ENCODE measurements around the gene TCFL5.

Gene TCFL5

DNA sequence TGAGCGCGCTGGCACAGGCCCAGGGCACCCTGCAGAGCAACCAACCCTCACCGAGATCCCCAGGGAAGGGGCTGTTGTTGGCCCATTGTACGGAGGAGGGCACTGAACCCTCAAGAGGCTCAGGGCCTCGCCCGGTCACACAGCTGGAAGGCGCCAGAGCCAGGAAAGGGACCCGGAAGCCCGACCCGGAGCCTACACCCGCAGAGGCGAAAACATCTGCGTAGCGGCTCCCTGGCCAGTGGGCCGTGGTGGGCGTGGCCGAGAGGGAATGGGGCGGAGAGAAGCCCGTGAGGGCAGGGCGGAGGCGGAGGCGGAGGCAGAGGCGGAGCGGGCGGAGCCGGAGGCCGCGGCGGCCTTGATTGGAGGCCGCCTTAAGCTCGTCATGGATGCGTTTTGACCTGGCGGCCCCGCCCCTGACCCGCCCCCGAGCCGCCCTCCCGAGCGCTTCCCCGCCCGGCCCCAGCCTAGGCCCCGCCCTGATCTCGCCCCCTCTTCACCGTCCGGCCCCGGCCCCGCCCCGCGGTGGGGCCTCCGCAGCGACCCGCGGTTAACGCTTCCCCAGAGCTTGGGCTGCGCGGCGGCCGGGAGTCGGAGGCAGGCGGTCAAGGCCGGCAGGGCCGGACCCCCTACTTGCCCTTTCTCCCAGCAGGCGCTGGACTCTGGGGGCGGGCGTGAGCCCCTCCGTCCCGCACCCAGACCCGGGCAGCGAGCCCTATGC, 67.5 kb downstream of the TCFL5 start:
- DNase-seq: peak; percentile 98

GRCh38 chr20:62793757-62794006, 67.9 kb downstream of the TCFL5 start:
- no peak for DNase-seq

DNA sequence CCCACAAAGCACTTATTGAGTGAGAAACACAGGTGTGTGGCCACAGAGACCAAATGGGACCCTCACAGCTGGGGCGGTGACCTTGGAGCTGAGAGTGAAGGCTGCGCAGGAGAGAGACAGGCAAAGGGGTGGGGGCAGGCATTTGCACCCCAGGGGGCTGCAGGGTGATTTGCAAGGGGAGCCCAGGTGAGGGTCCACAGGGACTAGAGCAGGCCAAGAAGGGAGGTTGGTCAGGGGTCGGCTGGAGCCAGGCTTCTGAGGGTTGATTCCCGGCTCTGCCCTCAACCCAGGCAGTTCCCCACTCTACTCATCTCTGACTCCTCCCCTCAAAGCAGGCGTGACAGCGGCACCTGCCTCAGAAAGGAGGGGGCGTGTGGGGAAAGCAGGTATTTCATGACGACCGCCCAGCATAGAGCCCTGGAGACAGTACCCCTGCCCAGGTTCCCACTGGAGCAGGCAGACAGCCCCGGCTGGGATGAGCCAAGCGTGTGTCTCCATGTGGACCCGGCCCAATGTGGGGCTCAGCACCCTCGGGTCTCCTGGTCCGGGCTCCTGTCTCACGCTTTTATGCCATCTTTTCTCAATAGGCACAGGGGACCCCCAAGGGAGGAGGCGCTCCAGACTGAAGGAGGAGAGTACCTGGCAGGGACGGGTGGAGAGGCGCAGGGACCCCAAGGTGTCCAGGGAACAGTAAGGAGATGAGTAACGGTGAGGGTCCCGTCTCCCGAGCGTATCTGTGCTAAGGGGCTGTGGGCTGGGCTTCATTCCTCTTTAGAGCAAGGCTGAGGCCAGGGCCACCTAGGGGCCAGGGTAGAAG, 68.5 kb downstream of the TCFL5 start:
- no peak for DNase-seq

GRCh38 chr20:62792182-62792939, 69.3 kb downstream of the TCFL5 start:
- DNase-seq: no peak

- DNase-seq: peak; percentile 86
Observed at GRCh38 chr20:62791301-62792181, 70.1 kb downstream of the TCFL5 start.

Data from activated CD8-positive, alpha-beta memory T cell treated with anti-CD3 and anti-CD28 coated beads for 24 hours (primary cell).